GM18861 (cell line): Measurements from ENCODE around the gene TRIM43.
"Not testable (repeated sequence)": the region's sequence is repeated elsewhere in the genome, so short reads cannot be mapped to it uniquely, and the experiment has no call there.

ENCODE experiments used
- ATAC-seq: cut with Tn5 transposase; IDR thresholded peaks from one replicate; pipeline ENCODE4 v1.9.1; 2021; ENCODE audit not compliant: unreplicated experiment

The TRIM43 gene

GRCh38 chr2:95640515-95641288, 48.9 kb downstream of the TRIM43 start:
- ATAC-seq = not testable (repeated sequence)

DNA sequence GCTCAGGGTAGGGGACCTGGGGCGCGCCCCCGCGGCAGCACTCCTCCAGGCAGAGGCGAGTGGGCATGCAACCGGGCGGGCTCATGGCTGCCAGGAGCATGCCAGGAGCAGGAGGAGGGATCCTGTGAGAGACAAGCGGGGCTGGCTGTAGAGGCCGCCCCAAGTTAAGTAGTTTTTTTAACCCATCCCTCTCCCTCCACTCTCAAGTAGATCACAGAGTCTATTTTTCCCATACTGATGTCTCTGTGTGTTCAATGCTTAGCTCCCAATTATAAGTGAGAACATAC, 49.4 kb downstream of the TRIM43 start:
- not testable (repeated sequence) for ATAC-seq

DNA sequence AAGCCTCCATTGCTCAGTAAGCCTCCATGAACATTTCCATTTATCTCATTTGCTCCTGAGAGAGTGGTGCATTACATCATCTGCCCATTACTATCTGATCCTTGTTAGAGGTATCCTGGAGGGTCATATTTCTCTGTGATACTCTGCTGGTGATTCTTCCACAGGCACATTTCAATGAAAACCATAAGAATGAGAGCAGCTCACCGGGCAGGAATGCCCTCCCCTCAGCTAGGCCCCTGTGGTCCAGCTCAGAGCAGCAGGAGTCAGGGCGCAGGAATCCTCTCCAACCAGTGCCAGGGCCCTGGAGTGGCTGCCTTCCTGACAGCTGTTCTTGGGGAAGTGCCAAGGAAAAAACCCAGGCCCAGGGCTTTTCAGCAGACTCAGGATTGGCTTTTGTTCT, 50.0 kb downstream of the TRIM43 start:
- not testable (repeated sequence) for ATAC-seq

GRCh38 chr2:95642360-95642759, 50.6 kb downstream of the TRIM43 start:
- ATAC-seq = not testable (repeated sequence)

DNA sequence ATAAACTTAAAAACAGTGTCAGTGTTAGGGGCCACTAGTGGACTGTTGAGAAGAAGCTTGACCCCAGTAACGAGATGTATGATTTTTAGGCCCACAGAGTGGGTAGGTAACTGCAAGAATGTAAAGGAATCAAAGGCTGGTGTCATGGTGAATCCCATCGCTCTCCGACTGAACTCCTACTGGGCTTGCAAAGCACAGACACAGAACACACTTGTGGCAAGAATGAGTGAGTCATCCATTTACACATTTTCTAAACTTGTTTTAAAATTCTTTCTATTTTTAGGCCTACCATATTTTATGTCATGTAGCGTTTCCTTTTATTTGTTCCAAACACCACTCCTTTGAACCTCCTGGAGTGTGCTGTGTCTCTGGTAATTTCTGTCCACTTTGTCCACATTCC, 51.1 kb downstream of the TRIM43 start:
- ATAC-seq = not testable (repeated sequence)

- ATAC-seq = not testable (repeated sequence)
Measured at GRCh38 chr2:95645312-95645711, 53.5 kb downstream of the TRIM43 start.

DNA sequence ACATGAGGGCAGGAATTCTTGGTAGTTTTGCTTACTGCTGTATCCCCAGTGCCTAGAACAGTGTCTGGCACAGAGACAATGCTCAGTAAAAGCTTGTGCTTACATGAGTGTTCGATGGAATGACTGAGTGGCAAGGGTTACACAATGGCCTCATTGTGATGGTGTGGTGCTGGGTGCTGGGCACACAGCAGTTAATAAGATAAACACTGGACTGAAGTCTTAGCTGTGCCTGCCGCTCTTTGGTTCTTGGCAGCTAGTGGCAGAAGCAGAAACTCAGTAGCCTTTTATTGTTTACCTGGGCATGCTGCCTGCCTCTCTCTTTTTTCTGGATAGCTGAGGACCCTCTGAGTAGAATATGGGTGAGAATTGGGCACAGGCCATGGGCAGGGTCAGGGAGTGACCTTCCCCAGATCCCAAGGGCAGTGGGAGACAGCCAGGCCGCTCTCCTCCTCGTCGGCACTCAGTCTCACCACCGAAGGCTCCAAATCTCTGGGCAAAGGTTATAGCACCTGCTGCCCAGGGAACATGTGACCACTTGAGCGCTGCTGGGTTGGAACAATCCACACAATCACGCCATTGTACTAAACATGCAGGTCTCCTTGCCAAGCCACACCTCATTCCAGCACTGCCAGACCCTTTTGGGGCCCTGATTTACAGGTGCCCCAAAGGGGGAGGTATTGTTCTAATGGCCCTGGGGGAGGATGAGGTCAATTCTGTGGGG, 54.6 kb downstream of the TRIM43 start:
- not testable (repeated sequence) for ATAC-seq

- ATAC-seq = not testable (repeated sequence)
Measured at GRCh38 chr2:95648894-95649544, 57.2 kb downstream of the TRIM43 start.
